GM23338 (cell line): ENCODE measurements around the gene CIC. TPM values are rescaled to one million over a fixed set of nuclear protein-coding genes. Genes with fewer than 3 reads are reported as not detected.

Source experiments
- ATAC-seq: fragments of 200-7000 bp; cut with Tn5 transposase; 3 replicates; pipeline ENCODE4 v1.9.1; 2020
- DNase-seq: peaks from one replicate; pipeline ENCODE4 v3.0.0-alpha.2; 2015; ENCODE audit warnings: low spot score
- H2AFZ ChIP-seq: fragments of 200-600 bp; sonication (generic); 2 replicates; pipeline ENCODE4 v1.8.0; 2016; ENCODE audit warnings: antibody characterized with exemption, mild to moderate bottlenecking, moderate library complexity
- H3F3A ChIP-seq: fragments of 200-600 bp; sonication (generic); replicated peaks from 2 replicates; pipeline ENCODE4 v1.8.0; 2017; ENCODE audit warnings: antibody characterized with exemption, mixed run types, low read depth
- H3K27ac ChIP-seq: fragments of 200-600 bp; sonication (generic); 2 replicates; pipeline ENCODE4 v1.6.1; 2016; ENCODE audit warnings: low read depth
- H3K27me3 ChIP-seq: fragments of 200-600 bp; sonication (generic); 2 replicates; pipeline ENCODE4 v1.8.0; 2016; ENCODE audit warnings: mild to moderate bottlenecking, mixed run types, moderate library complexity; ENCODE audit not compliant: insufficient read depth
- H3K36me3 ChIP-seq: fragments of 200-600 bp; sonication (generic); 2 replicates; pipeline ENCODE4 v1.8.0; 2016; ENCODE audit warnings: mild to moderate bottlenecking; ENCODE audit not compliant: insufficient read depth
- H3K4me1 ChIP-seq: fragments of 200-600 bp; sonication (generic); 2 replicates; pipeline ENCODE4 v1.8.0; 2016; ENCODE audit warnings: mild to moderate bottlenecking, moderate library complexity; ENCODE audit not compliant: insufficient read depth
- H3K4me2 ChIP-seq: fragments of 200-600 bp; sonication (generic); 2 replicates; pipeline ENCODE4 v1.7.1; 2017; ENCODE audit warnings: mixed run types
- H3K4me3 ChIP-seq: fragments of 200-600 bp; sonication (generic); 2 replicates; pipeline ENCODE4 v1.6.1; 2016; ENCODE audit warnings: mixed run types
- H3K79me2 ChIP-seq: fragments of 200-600 bp; sonication (generic); replicated peaks from 2 replicates; pipeline ENCODE4 v1.8.0; 2017; ENCODE audit warnings: mild to moderate bottlenecking; ENCODE audit not compliant: insufficient read depth
- H3K9me2 ChIP-seq: fragments of 200-600 bp; sonication (generic); 2 replicates; pipeline ENCODE4 v1.8.0; 2017; ENCODE audit not compliant: insufficient read depth
- H4K20me1 ChIP-seq: fragments of 200-600 bp; sonication (generic); replicated peaks from 2 replicates; pipeline ENCODE4 v1.8.0; 2017; ENCODE audit warnings: mild to moderate bottlenecking; ENCODE audit not compliant: insufficient read depth
- H3K27ac Mint-ChIP-seq: 2 replicates; pipeline ENCODE4 v1.8.0; 2020; ENCODE audit warnings: inconsistent platforms, mild to moderate bottlenecking, moderate library complexity, mixed read lengths
- H3K27me3 Mint-ChIP-seq: 3 replicates; pipeline ENCODE4 v1.8.0; 2022; ENCODE audit warnings: low read depth, mild to moderate bottlenecking, moderate library complexity, mixed read lengths, inconsistent platforms; ENCODE audit not compliant: insufficient read depth, poor library complexity
- H3K36me3 Mint-ChIP-seq: 3 replicates; pipeline ENCODE4 v1.8.0; 2021; ENCODE audit warnings: low read depth, mild to moderate bottlenecking, inconsistent platforms, moderate library complexity, mixed read lengths
- H3K4me1 Mint-ChIP-seq: 3 replicates; pipeline ENCODE4 v1.8.0; 2020; ENCODE audit warnings: mild to moderate bottlenecking, inconsistent platforms, mixed read lengths
- H3K4me3 Mint-ChIP-seq: 3 replicates; pipeline ENCODE4 v1.8.0; 2021; ENCODE audit warnings: moderate library complexity, mild to moderate bottlenecking, inconsistent platforms, mixed read lengths
- H3K9me3 Mint-ChIP-seq: 3 replicates; pipeline ENCODE4 v1.8.0; 2020; ENCODE audit warnings: moderate library complexity, mild to moderate bottlenecking, inconsistent platforms, mixed read lengths
- CREB1 ChIP-seq: fragments of 250-450 bp; sonication (Bioruptor Pico); IDR thresholded peaks from 2 replicates; pipeline ENCODE4 v1.5.0; 2020; ENCODE audit warnings: low read depth, mild to moderate bottlenecking, moderate library complexity
- EZH2 ChIP-seq: fragments of 200-600 bp; sonication (generic); IDR thresholded peaks from one replicate; pipeline ENCODE4 v1.8.0; 2017; ENCODE audit warnings: antibody characterized with exemption, mild to moderate bottlenecking, low read depth; ENCODE audit not compliant: unreplicated experiment
- JUNB ChIP-seq: IDR thresholded peaks from one replicate; pipeline ENCODE4 v1.6.1; 2016; ENCODE audit warnings: antibody characterized with exemption; ENCODE audit not compliant: unreplicated experiment
- NANOG ChIP-seq: IDR thresholded peaks from 2 replicates; pipeline ENCODE4 v1.6.1; 2016; ENCODE audit warnings: antibody characterized with exemption, borderline replicate concordance
- POLR2AphosphoS5 ChIP-seq: IDR thresholded peaks from 2 replicates; pipeline ENCODE4 v1.6.1; 2016; ENCODE audit warnings: antibody characterized with exemption, low read depth
- long read RNA-seq: library from polyadenylated mRNA; unstranded; transcript quantifications from one replicate; pipeline ENCODE4 v2.0.0, GENCODE V29; 2020; ENCODE audit not compliant: unreplicated experiment
- polyA plus RNA-seq: library from polyadenylated mRNA; unstranded; fragments of >200 nt; fragmentation: Nextera tagmentation; extraction: Ambion mirVana; gene quantifications from 2 replicates; pipeline ENCODE4 v1.2.1, GENCODE V29; 2016
- total RNA-seq: library from RNA; depleted of rRNA; stranded (reverse); fragments of >200 nt; shearing (Covaris generic); gene quantifications from 2 replicates; pipeline ENCODE4 v1.2.3, GENCODE V29; 2014; rRNA removed
- TF ChIP-seq, protein P1 (sequence below): IDR thresholded peaks from 2 replicates; pipeline ENCODE4 v1.6.1; 2016; ENCODE audit warnings: antibody characterized with exemption
- TF ChIP-seq, protein P2 (sequence below), 2 experiments: fragments of 200-600 bp in 1 of 2; sonication (generic) in 1 of 2; conservative IDR thresholded peaks; 2 replicates each; pipeline versions ENCODE4 v1.5.1 to v1.6.1; 2016 to 2017; ENCODE audit warnings: antibody characterized with exemption in 2 of 2, low read depth in 2 of 2, mild to moderate bottlenecking in 2 of 2, moderate library complexity in 1 of 2

Gene CIC
- total RNA-seq, result 31.8 and 42.0 TPM in 2 replicates
- 13.2 and 13.9 TPM in 2 replicates for polyA plus RNA-seq
- long read RNA-seq, result 0 reads

DNA sequence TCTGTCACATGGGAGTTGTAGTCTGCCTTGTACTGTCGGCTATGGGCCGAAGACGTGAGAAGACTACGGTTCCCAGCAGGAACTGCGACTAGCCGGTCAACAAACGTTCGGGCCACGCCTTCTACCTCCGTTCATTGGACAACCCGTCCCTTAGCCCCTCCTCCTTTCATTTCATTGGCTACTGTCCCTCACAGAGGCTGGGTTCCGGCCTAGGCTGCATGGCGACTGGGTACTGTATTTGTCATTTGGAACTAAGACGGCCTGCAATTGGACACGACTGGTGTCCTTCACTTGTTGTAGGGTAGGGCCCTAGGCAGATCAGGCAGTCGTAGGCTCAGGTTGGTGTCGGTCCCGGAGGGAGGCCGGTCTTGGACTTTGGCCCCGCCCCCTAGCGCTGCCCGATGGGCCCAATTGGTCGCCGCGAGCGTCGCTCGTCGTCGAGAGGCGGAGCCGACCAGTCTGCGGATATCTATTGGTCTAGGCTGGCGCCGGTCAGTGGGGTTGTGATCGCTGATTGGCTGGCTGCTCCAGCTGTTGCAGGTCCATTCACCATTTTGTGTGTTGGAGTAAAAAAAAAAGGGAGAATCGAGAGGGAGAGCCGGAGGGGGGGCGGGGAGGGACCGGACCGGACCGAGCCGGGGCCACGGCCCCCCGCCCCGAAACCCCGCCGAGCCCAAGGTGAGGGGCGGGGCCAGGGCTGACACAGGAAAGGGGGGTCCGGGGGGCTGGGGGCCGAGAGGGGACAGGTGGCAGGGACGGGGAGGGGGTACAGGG lies at the start of gene CIC:
CIC (plus strand) TSS at position 549 of the 774 bp plus-strand sequence. CDS start 2,532 bp downstream, outside the sequence.
- H3K4me1 ChIP-seq, result peaks cover 9% of the 10 kb centered on the region; the same call in 1 of the 2 replicates
- no peaks in the 10 kb centered on the region for H3K36me3 ChIP-seq
- H3K27ac ChIP-seq, result peak within 1 kb of the TSS; percentile 93
- peak within 1 kb of the TSS; percentile 93 for H3K4me2 ChIP-seq
- ATAC-seq, result peak; percentile 93
- no peak for TF ChIP-seq POLR2AphosphoS5
- TF ChIP-seq EZH2, result no peak
- TF ChIP-seq, protein P1, sequence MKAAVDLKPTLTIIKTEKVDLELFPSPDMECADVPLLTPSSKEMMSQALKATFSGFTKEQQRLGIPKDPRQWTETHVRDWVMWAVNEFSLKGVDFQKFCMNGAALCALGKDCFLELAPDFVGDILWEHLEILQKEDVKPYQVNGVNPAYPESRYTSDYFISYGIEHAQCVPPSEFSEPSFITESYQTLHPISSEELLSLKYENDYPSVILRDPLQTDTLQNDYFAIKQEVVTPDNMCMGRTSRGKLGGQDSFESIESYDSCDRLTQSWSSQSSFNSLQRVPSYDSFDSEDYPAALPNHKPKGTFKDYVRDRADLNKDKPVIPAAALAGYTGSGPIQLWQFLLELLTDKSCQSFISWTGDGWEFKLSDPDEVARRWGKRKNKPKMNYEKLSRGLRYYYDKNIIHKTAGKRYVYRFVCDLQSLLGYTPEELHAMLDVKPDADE, result peak; percentile 91
- no peak for TF ChIP-seq JUNB
- no peak for TF ChIP-seq NANOG
- peak; percentile 76 for TF ChIP-seq CREB1 (CRISPR knock-in tag)
- TF ChIP-seq, protein P2, sequence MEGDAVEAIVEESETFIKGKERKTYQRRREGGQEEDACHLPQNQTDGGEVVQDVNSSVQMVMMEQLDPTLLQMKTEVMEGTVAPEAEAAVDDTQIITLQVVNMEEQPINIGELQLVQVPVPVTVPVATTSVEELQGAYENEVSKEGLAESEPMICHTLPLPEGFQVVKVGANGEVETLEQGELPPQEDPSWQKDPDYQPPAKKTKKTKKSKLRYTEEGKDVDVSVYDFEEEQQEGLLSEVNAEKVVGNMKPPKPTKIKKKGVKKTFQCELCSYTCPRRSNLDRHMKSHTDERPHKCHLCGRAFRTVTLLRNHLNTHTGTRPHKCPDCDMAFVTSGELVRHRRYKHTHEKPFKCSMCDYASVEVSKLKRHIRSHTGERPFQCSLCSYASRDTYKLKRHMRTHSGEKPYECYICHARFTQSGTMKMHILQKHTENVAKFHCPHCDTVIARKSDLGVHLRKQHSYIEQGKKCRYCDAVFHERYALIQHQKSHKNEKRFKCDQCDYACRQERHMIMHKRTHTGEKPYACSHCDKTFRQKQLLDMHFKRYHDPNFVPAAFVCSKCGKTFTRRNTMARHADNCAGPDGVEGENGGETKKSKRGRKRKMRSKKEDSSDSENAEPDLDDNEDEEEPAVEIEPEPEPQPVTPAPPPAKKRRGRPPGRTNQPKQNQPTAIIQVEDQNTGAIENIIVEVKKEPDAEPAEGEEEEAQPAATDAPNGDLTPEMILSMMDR (conservative IDR thresholded peaks at IDR 0.05; ENCODE audit: low read depth in 2 of 2), result no peak
- H3K9me3 Mint-ChIP-seq, result no peaks in the 10 kb centered on the region
- peak within 1 kb of the TSS; percentile 60 for H3K4me3 ChIP-seq
- peak within 1 kb of the TSS; percentile 75 for H3K27ac Mint-ChIP-seq
- peaks cover 6% of the 10 kb centered on the region; the same call in 1 of the 3 replicates for H3K36me3 Mint-ChIP-seq
- 0 out of 2 replicates have a peak, but pooled peaks cover 6% of the 10 kb centered on the region for H3K79me2 ChIP-seq
- peak; percentile 100 for DNase-seq
- no peak within 1 kb of the TSS; the same call in 1 of the 2 replicates for H2AFZ ChIP-seq
- H3K4me3 Mint-ChIP-seq, result no peak within 1 kb of the TSS; the same call in 2 of the 3 replicates
- no peaks in the 10 kb centered on the region for H4K20me1 ChIP-seq
- H3F3A ChIP-seq, result peaks cover 4% of the 10 kb centered on the region; the same call in 1 of the 2 replicates
- H3K27me3 ChIP-seq, result peaks cover 8% of the 10 kb centered on the region; the same call in 1 of the 2 replicates
- peaks cover 4% of the 10 kb centered on the region for H3K27me3 Mint-ChIP-seq
- H3K9me2 ChIP-seq, result no peaks in the 10 kb centered on the region
- H3K4me1 Mint-ChIP-seq, result peaks cover 27% of the 10 kb centered on the region

DNA sequence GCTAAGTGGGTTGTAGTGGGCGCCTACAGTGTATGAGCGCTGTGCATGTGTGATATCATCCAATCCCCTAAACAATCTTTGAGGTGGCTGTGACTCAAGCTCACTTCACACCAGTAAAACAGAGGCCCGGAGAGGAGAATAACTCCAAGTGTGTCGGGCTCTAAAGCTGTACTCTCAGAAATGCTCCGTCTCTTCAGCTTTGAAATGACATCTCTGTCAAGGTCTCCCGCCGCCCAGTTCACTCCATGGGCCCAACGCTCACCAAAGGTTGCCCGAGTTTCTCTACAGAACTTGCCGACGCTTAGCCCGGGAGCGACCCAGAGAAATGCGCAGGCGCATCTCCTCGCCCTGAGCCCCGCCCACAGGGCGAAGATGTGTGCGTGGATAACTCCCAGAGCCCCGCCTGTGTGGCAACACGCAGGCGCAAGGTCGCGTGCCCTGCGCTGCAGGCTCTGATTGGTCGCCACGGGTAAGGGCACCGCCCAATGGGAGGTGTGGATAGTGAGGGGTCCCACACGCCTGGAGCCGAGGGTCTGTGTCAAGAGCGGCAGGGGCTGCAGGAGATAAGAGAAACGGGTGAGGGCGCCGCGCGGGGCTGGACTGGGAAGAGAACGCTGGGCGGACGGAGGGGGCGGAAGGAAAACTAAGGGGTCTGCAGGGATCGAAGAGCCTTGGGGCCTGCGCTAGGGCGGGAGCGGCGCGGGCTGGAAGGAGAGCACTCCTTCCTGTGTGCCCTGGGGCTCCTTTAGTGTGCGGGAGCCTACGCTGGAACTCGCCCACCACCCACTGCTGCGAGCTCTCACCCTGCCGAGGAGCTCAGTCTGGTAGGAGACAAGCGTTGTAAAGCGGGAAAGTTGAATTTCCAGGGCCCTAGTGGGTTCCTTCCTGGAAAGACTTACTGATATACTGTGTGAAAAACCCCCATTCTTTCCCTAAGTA lies 49.0 kb upstream of the CIC start, which contains the start of gene ZNF526:
ZNF526 (plus strand) TSS at position 501 of the 939 bp plus-strand sequence. CDS start 4,092 bp downstream, outside the sequence.
- Histone ChIP-seq H3K27me3 (no peaks in the 10 kb centered on the region), H3K27ac (peak within 1 kb of the TSS; percentile 41), H3K4me3 (peak within 1 kb of the TSS; percentile 89), H3K4me1 (peaks cover 9% of the 10 kb centered on the region), H3K36me3 (no peaks in the 10 kb centered on the region), H4K20me1 (peaks cover 24% of the 10 kb centered on the region), H3F3A (peaks cover 28% of the 10 kb centered on the region), H2AFZ (no peak within 1 kb of the TSS; the same call in 1 of the 2 replicates), H3K4me2 (peak within 1 kb of the TSS; percentile 95), H3K79me2 (peaks cover 40% of the 10 kb centered on the region), H3K9me2 (no peaks in the 10 kb centered on the region)
- Mint-ChIP-seq H3K27ac (peak within 1 kb of the TSS; percentile 94), H3K27me3 (peaks cover 30% of the 10 kb centered on the region), H3K36me3 (peaks cover 30% of the 10 kb centered on the region), H3K9me3 (no peaks in the 10 kb centered on the region), H3K4me3 (peak within 1 kb of the TSS; percentile 94), H3K4me1 (peaks cover 32% of the 10 kb centered on the region)
- DNase-seq (peak; percentile 99), ATAC-seq (peak; percentile 81)
- TF ChIP-seq CREB1 (CRISPR knock-in tag) (peak; percentile 43; the same call in 1 of the 2 replicates), POLR2AphosphoS5 (peak; percentile 95)
- TF ChIP-seq, protein P1, result no peak; the same call in 1 of the 2 replicates
